B cell (primary cell): ENCODE measurements around the gene SLC2A6. TPM values are rescaled to one million over a fixed set of nuclear protein-coding genes. Genes with fewer than 3 reads are reported as not detected.

Experiments used
- ATAC-seq: fragments of 200-7000 bp; cut with Tn5 transposase; one replicate; pipeline ENCODE4 v1.10.0; 2021; ENCODE audit warnings: low read depth, mild to moderate bottlenecking, moderate number of reproducible peaks, moderate library complexity
- CTCF ChIA-PET: fragments of 350-600 bp; sonication (Branson Sonifier 250); formaldehyde crosslinking; loops from one replicate; lab custom pipeline; 2021; ENCODE audit warnings: antibody characterized with exemption, inconsistent platforms; lab: Charles Lee
- POLR2A ChIA-PET: fragments of 350-600 bp; sonication (Branson Sonifier 250); formaldehyde crosslinking; loops from one replicate; lab custom pipeline; 2021; ENCODE audit warnings: antibody characterized with exemption; lab: Charles Lee
- DNase-seq: peaks from one replicate; pipeline ENCODE4 v3.0.0; 2013
- H2AFZ ChIP-seq: 2 replicates; pipeline ENCODE4 v1.6.1; 2012; ENCODE audit warnings: mild to moderate bottlenecking, low read depth, low read length; ENCODE audit not compliant: insufficient read depth, poor library complexity, severe bottlenecking
- H3K27ac ChIP-seq, 2 donors: 1 replicate in 1 of 2; 2 replicates in 1 of 2; pipeline ENCODE4 v1.5.1; 2012 to 2013; ENCODE audit warnings: low read length in 2 of 2, mild to moderate bottlenecking in 2 of 2, moderate library complexity in 1 of 2
- H3K27me3 ChIP-seq, 4 experiments: fragments of 200-600 bp in 1 of 4; sonication (generic) in 1 of 4; replicated peaks in 1 of 4; 1 replicate in 2 of 4; 2 replicates in 2 of 4; pipeline versions ENCODE4 v1.6.1 to v1.7.0; 2013 to 2016; ENCODE audit warnings: low read length in 3 of 4, mild to moderate bottlenecking in 2 of 4, mixed read lengths in 1 of 4, moderate library complexity in 1 of 4; ENCODE audit not compliant: insufficient read depth in 4 of 4, control insufficient read depth in 3 of 4; ENCODE audit errors: control extremely low read depth in 1 of 4
- H3K36me3 ChIP-seq, 2 experiments: replicated peaks in 1 of 2; 1 replicate in 1 of 2; 2 replicates in 1 of 2; pipeline versions ENCODE4 v1.6.1 to v1.7.1; 2013; ENCODE audit warnings: low read length in 1 of 2; ENCODE audit not compliant: insufficient read depth in 2 of 2, control insufficient read depth in 1 of 2; ENCODE audit errors: control extremely low read depth in 1 of 2, extremely low read depth in 1 of 2
- H3K4me1 ChIP-seq, 2 donors: fragments of 200-600 bp in 1 of 2; sonication (generic) in 1 of 2; 1 replicate in 1 of 2; 2 replicates in 1 of 2; pipeline versions ENCODE4 v1.5.1 to v1.6.1; 2013 to 2017; ENCODE audit warnings: low read length in 2 of 2; ENCODE audit not compliant: control insufficient read depth in 2 of 2, insufficient read depth in 2 of 2
- H3K4me2 ChIP-seq: replicated peaks from 2 replicates; pipeline ENCODE3; 2012; ENCODE audit warnings: mild to moderate bottlenecking, low read depth, low read length; ENCODE audit not compliant: poor library complexity, severe bottlenecking
- H3K4me3 ChIP-seq, 5 experiments: fragments of 200-600 bp in 1 of 5; sonication (generic) in 1 of 5; 1 replicate in 3 of 5; 2 replicates in 2 of 5; pipeline versions ENCODE4 v1.5.1 to v1.7.0; 2011 to 2016; ENCODE audit warnings: low read length in 4 of 5, mild to moderate bottlenecking in 4 of 5, low read depth in 2 of 5, control low read depth in 1 of 5, moderate library complexity in 1 of 5; ENCODE audit not compliant: insufficient read depth in 1 of 5; ENCODE audit errors: control extremely low read depth in 1 of 5, extremely low read depth in 1 of 5
- H3K79me2 ChIP-seq: fragments of 200-600 bp; sonication (generic); one replicate; pipeline ENCODE4 v1.6.0; 2016; ENCODE audit warnings: low read length; ENCODE audit not compliant: control insufficient read depth, insufficient read depth
- H3K9ac ChIP-seq: fragments of 200-600 bp; sonication (generic); 2 replicates; pipeline ENCODE4 v1.6.1; 2017; ENCODE audit warnings: mild to moderate bottlenecking, low read length, moderate library complexity
- H3K9me3 ChIP-seq, 3 donors: one replicate each; pipeline versions ENCODE4 v1.6.1 to v1.7.1; 2013; ENCODE audit warnings: low read length in 2 of 3; ENCODE audit not compliant: control insufficient read depth in 2 of 3, insufficient read depth in 1 of 3; ENCODE audit errors: control extremely low read depth in 1 of 3
- H4K20me1 ChIP-seq: 2 replicates; pipeline ENCODE4 v1.6.0; 2012; ENCODE audit warnings: mild to moderate bottlenecking, low read length; ENCODE audit not compliant: insufficient read depth, control insufficient read depth, poor library complexity, severe bottlenecking
- H3K27ac Mint-ChIP-seq: one replicate; pipeline ENCODE4 v1.8.0; 2021; ENCODE audit warnings: mixed read lengths
- H3K27me3 Mint-ChIP-seq: one replicate; pipeline ENCODE4 v1.8.0; 2021; ENCODE audit warnings: mixed read lengths
- H3K4me1 Mint-ChIP-seq: one replicate; pipeline ENCODE4 v1.8.0; 2021; ENCODE audit warnings: mixed read lengths
- H3K4me3 Mint-ChIP-seq: one replicate; pipeline ENCODE4 v1.8.0; 2021; ENCODE audit warnings: mixed read lengths
- H3K9me3 Mint-ChIP-seq: one replicate; pipeline ENCODE4 v1.8.0; 2022; ENCODE audit warnings: mixed read lengths; ENCODE audit not compliant: insufficient read depth
- EZH2 ChIP-seq: IDR thresholded peaks from 2 replicates; pipeline ENCODE4 v1.6.1; 2012; ENCODE audit warnings: borderline replicate concordance, low read depth, mild to moderate bottlenecking, moderate library complexity, low read length; ENCODE audit not compliant: insufficient read depth, poor library complexity, severe bottlenecking
- WGBS: methylation state at CpG from one replicate; pipeline ENCODE4 v1.1.5; 2013; ENCODE audit warnings: missing lambda C conversion rate; ENCODE audit not compliant: insufficient coverage; 5-methylcytosine and 5-hydroxymethylcytosine counted together
- intact Hi-C: fragments of 100-400 bp; cut with micrococcal nuclease; formaldehyde crosslinking; loops from one replicate; pipeline ENCODE4 v1.10.0; 2022
- polyA plus RNA-seq: library from polyadenylated mRNA; depleted of rRNA; stranded (reverse); fragments of >200 nt; gene quantifications from 2 replicates; pipeline ENCODE4 v1.2.3, GENCODE V29; 2012
- total RNA-seq, 2 donors: library from RNA; stranded (reverse); fragments of 120-200 nt in 1 of 2; gene quantifications; 1 replicate in 1 of 2; 2 replicates in 1 of 2; pipeline versions ENCODE4 v1.2.3 to v1.2.4, GENCODE V29; 2013 to 2022
- TF ChIP-seq, protein P1 (sequence below): fragments of 200-600 bp; IDR thresholded peaks from one replicate; pipeline ENCODE4 v1.8.0; 2022; ENCODE audit warnings: antibody characterized with exemption, mild to moderate bottlenecking

SLC2A6 gene
- total and polyA plus RNA-seq, 2 donors (not counting 1 experiment from before 2014, with no cell fraction given), result 51.8 to 108 TPM

DNA sequence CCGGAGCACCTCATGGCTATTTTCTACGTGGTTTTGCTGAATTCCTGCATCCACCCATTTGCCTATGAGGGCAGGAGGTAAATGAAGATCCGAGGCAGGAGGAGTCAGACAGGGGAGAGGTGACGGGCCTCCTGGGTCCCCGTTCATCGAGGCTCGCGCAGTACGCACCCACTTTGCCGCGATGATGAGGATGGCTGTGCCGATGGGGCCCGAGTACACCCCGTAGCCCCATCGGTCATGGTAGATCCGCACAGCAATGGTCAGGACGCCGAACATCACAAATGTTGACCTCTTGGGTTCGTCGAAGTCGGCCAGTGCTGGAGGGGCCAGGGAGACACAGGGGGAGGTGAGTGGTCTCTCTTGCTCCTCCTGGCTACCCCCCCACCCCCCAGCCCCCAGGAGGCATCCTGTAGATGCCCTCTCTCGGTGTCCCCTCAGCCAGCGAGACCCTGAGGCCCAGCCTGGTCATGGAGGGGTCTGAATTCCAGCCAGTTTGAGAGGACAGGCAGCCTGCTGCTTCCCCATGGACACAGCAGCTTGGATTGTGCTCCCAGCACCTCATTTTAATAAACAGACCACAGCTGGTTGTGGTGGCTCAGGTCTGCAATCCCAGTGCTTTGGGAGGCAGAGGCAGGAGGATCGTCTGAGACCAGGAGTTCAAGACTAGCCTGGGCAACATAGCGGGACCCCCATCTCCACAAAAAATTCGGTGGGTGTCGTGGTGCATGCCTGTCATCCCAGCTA is 40.0 kb upstream of the SLC2A6 start:
- no peaks in the 10 kb centered on the region for H4K20me1 ChIP-seq
- WGBS, result 93% methylated on average over 21 of the region's 27 CpGs
- TF ChIP-seq, protein P1, sequence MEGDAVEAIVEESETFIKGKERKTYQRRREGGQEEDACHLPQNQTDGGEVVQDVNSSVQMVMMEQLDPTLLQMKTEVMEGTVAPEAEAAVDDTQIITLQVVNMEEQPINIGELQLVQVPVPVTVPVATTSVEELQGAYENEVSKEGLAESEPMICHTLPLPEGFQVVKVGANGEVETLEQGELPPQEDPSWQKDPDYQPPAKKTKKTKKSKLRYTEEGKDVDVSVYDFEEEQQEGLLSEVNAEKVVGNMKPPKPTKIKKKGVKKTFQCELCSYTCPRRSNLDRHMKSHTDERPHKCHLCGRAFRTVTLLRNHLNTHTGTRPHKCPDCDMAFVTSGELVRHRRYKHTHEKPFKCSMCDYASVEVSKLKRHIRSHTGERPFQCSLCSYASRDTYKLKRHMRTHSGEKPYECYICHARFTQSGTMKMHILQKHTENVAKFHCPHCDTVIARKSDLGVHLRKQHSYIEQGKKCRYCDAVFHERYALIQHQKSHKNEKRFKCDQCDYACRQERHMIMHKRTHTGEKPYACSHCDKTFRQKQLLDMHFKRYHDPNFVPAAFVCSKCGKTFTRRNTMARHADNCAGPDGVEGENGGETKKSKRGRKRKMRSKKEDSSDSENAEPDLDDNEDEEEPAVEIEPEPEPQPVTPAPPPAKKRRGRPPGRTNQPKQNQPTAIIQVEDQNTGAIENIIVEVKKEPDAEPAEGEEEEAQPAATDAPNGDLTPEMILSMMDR, result no peak
- TF ChIP-seq EZH2, result no peak
- no peak overlapping the region for H3K4me3 ChIP-seq
- H3K9me3 Mint-ChIP-seq, result no peaks in the 10 kb centered on the region
- H3K9ac ChIP-seq, result no peak overlapping the region
- H3K27me3 ChIP-seq, result peaks cover 0 to 4% (median 0%) of the 10 kb centered on the region in 4 experiments
- H3K27me3 Mint-ChIP-seq, result peaks cover 8% of the 10 kb centered on the region
- no peaks in the 10 kb centered on the region for H3K4me1 ChIP-seq
- no peaks in the 10 kb centered on the region for H3K36me3 ChIP-seq
- H3K9me3 ChIP-seq, result no peaks in the 10 kb centered on the region
- intact Hi-C loops, result no loop called here
- no peak for ATAC-seq
- H3K4me3 Mint-ChIP-seq, result no peak overlapping the region
- H2AFZ ChIP-seq, result no peak overlapping the region
- H3K27ac ChIP-seq, result no peak overlapping the region
- no peaks in the 10 kb centered on the region for H3K4me1 Mint-ChIP-seq
- ChIA-PET POLR2A (no interaction called here), CTCF (no interaction called here)
- H3K27ac Mint-ChIP-seq, result no peak overlapping the region
- H3K4me2 ChIP-seq, result no peak overlapping the region
- no peaks in the 10 kb centered on the region for H3K79me2 ChIP-seq
- DNase-seq, result no peak

- TF ChIP-seq, protein P1, result no peak
- TF ChIP-seq EZH2, result no peak
- H3K79me2 ChIP-seq, result no peaks in the 10 kb centered on the region
- peaks cover 0 to 4% (median 0%) of the 10 kb centered on the region in 4 experiments for H3K27me3 ChIP-seq
- peaks cover 8% of the 10 kb centered on the region for H3K27me3 Mint-ChIP-seq
- no peak overlapping the region for H3K27ac ChIP-seq
- H3K4me2 ChIP-seq, result no peak overlapping the region
- no peak overlapping the region for H2AFZ ChIP-seq
- no peaks in the 10 kb centered on the region for H3K9me3 ChIP-seq
- no peaks in the 10 kb centered on the region for H3K36me3 ChIP-seq
- WGBS, result 92% methylated on average over 2 of the region's 5 CpGs
- no peaks in the 10 kb centered on the region for H3K4me1 ChIP-seq
- intact Hi-C loops, result no loop called here
- ChIA-PET POLR2A (no interaction called here), CTCF (no interaction called here)
- no peak overlapping the region for H3K4me3 ChIP-seq
- DNase-seq (no peak), ATAC-seq (no peak)
- H3K9me3 Mint-ChIP-seq, result no peaks in the 10 kb centered on the region
- no peak overlapping the region for H3K4me3 Mint-ChIP-seq
- no peak overlapping the region for H3K27ac Mint-ChIP-seq
- H3K4me1 Mint-ChIP-seq, result no peaks in the 10 kb centered on the region
- no peaks in the 10 kb centered on the region for H4K20me1 ChIP-seq
- no peak overlapping the region for H3K9ac ChIP-seq
These were observed 39.3 kb upstream of the SLC2A6 start for GRCh38 chr9:133518200-133518599.
